ENCODE results near the gene MEST.

GRCh38 chr7:130486114-130486953, 5.6 kb upstream of the MEST start:
- TF ChIP-seq CTCF (conservative IDR thresholded peaks at IDR 0.05): peak; percentile 98
- TF ChIP-seq ZFX (IDR thresholded peaks at IDR 0.05): peak; percentile 55; the same call in 1 of the 2 replicates

Data from C4-2B (cell line).